Activated CD4-positive, alpha-beta T cell treated with anti-CD3 and anti-CD28 coated beads, Interleukin-2, amount 10 ng/mL, durations not matched to agents 7 days and 5 days (primary cell): ENCODE results near the gene PCED1B. TPM values are rescaled to one million over a fixed set of nuclear protein-coding genes. Genes with fewer than 3 reads are reported as not detected.

Source experiments
- CTCF ChIA-PET: fragments of 350-600 bp; sonication (Branson Sonifier 250); formaldehyde crosslinking; loops from one replicate; lab custom pipeline; 2021; ENCODE audit warnings: antibody characterized with exemption; lab: Charles Lee
- POLR2A ChIA-PET: fragments of 350-600 bp; sonication (Branson Sonifier 250); formaldehyde crosslinking; loops from one replicate; lab custom pipeline; 2021; ENCODE audit warnings: antibody characterized with exemption; lab: Charles Lee
- DNase-seq: peaks from one replicate; pipeline ENCODE4 v3.0.0-alpha.2; 2020
- H3K27ac Mint-ChIP-seq: one replicate; pipeline ENCODE4 v1.8.0; 2021; ENCODE audit warnings: mild to moderate bottlenecking, moderate library complexity, mixed read lengths
- H3K27me3 Mint-ChIP-seq: one replicate; pipeline ENCODE4 v1.8.0; 2021; ENCODE audit warnings: mixed read lengths
- H3K36me3 Mint-ChIP-seq: one replicate; pipeline ENCODE4 v1.8.0; 2021; ENCODE audit warnings: low read depth, mixed read lengths
- H3K4me1 Mint-ChIP-seq: one replicate; pipeline ENCODE4 v1.8.0; 2021; ENCODE audit warnings: mixed read lengths
- H3K4me3 Mint-ChIP-seq: one replicate; pipeline ENCODE4 v1.8.0; 2021; ENCODE audit warnings: mild to moderate bottlenecking, moderate library complexity, mixed read lengths
- H3K9me3 Mint-ChIP-seq: one replicate; pipeline ENCODE4 v1.8.0; 2021; ENCODE audit warnings: mixed read lengths
- total RNA-seq, 2 experiments: library from RNA; stranded (reverse); gene quantifications; one replicate each; pipeline ENCODE4 v1.2.3, GENCODE V29; 2021

PCED1B gene
- total RNA-seq, 2 experiments from 2014 or later, result 58.7 to 59.7 TPM

DNA sequence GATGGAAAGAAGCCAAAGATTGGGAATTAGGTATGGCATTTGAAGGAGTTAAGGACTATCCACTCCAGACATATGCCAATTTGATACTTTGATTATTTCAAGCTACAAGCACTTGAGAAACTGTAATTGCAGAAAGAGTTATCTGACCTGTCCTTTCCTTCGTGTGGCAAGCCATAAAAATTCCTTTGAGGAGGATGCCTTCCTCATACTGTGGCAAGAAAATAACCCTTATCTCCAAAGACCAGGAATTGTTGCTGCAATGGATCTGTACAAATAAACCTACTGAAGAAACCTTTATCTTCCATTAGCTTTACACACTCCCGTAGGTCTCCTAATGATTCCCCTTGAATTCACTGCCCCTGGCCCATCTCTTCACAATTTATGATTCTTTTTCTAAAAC is 165.4 kb downstream of the PCED1B start:
- Mint-ChIP-seq H3K4me1 (peaks cover 11% of the 10 kb centered on the region), H3K9me3 (peaks cover 4% of the 10 kb centered on the region), H3K36me3 (peaks cover 46% of the 10 kb centered on the region), H3K4me3 (no peak overlapping the region), H3K27ac (no peak overlapping the region), H3K27me3 (no peaks in the 10 kb centered on the region)
- CTCF ChIA-PET, result interaction anchor here (0.9 to 1.3 kb wide), 4 partner anchors 8 to 153 kb away, joined by 3 to 4 read pairs (median 3); no protein-coding TSS in a partner anchor
- POLR2A ChIA-PET, result no interaction called here
- no peak for DNase-seq

- Mint-ChIP-seq H3K4me1 (peaks cover 11% of the 10 kb centered on the region), H3K9me3 (peaks cover 11% of the 10 kb centered on the region), H3K4me3 (no peak overlapping the region), H3K36me3 (peaks cover 48% of the 10 kb centered on the region), H3K27ac (no peak overlapping the region), H3K27me3 (no peaks in the 10 kb centered on the region)
- ChIA-PET POLR2A (no interaction called here), CTCF (interaction anchor here (0.6 to 1.3 kb wide), 4 partner anchors 8 to 152 kb away, joined by 3 to 5 read pairs (median 4); no protein-coding TSS in a partner anchor)
- DNase-seq, result no peak
Observed at GRCh38 chr12:47245623-47246022, 166.2 kb downstream of the PCED1B start.

GRCh38 chr12:47247418-47247817 is 168.0 kb downstream of the PCED1B start:
- H3K36me3 Mint-ChIP-seq, result peaks cover 53% of the 10 kb centered on the region
- peaks cover 4% of the 10 kb centered on the region for H3K4me1 Mint-ChIP-seq

GRCh38 chr12:47249082-47249481 is 169.7 kb downstream of the PCED1B start:
- CTCF ChIA-PET, result no interaction called here
- no peak for DNase-seq
- no peaks in the 10 kb centered on the region for H3K27me3 Mint-ChIP-seq
- peaks cover 13% of the 10 kb centered on the region for H3K4me1 Mint-ChIP-seq
- H3K27ac Mint-ChIP-seq, result no peak overlapping the region
- H3K36me3 Mint-ChIP-seq, result peaks cover 60% of the 10 kb centered on the region
- POLR2A ChIA-PET, result no interaction called here
- peaks cover 32% of the 10 kb centered on the region for H3K9me3 Mint-ChIP-seq
- no peak overlapping the region for H3K4me3 Mint-ChIP-seq

More at GRCh38 chr12:47247418-47247817, 168.0 kb downstream of the PCED1B start:
- no peak for DNase-seq
- no peak overlapping the region for H3K27ac Mint-ChIP-seq
- CTCF ChIA-PET, result no interaction called here
- POLR2A ChIA-PET, result no interaction called here
- no peak overlapping the region for H3K4me3 Mint-ChIP-seq
- peaks cover 24% of the 10 kb centered on the region for H3K9me3 Mint-ChIP-seq
- no peaks in the 10 kb centered on the region for H3K27me3 Mint-ChIP-seq

DNA sequence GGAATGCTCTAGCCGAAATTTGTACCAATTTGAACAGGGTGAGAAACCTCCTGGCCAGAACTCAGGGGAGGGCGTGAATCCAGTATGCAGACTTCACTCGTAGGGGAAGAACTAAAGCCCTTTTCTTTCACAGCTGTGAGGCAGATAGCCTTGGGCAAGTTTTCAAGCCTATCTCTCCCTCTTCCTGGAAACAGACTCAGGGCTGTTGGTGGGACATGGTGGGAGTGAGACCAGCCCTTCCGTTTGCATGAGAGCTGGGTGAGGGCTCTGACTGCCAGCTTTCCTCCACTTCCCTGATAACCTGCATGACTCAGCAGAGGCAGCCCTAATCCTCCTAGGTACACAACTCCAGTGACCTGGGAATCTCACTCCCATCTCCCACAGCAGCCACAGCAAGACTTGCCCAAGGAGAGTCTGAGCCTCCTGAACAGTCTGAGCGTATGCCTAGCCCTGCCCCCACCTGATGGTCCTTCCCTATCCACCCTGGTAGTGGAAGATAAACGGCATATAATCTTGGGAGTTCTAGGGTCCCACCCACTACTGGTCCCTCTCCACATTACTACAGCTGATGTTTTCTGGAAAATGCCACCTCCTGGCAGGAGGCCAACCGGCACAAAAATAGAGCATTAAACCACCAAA is 170.4 kb downstream of the PCED1B start:
- H3K36me3 Mint-ChIP-seq, result peaks cover 60% of the 10 kb centered on the region
- H3K27ac Mint-ChIP-seq, result no peak overlapping the region
- POLR2A ChIA-PET, result no interaction called here
- H3K4me3 Mint-ChIP-seq, result no peak overlapping the region
- peaks cover 13% of the 10 kb centered on the region for H3K4me1 Mint-ChIP-seq
- H3K27me3 Mint-ChIP-seq, result no peaks in the 10 kb centered on the region
- peaks cover 34% of the 10 kb centered on the region for H3K9me3 Mint-ChIP-seq
- CTCF ChIA-PET, result interaction anchor here (1.1 kb wide), 1 partner anchor 17 kb away, joined by 3 read pairs; no protein-coding TSS in a partner anchor
- DNase-seq, result no peak

DNA sequence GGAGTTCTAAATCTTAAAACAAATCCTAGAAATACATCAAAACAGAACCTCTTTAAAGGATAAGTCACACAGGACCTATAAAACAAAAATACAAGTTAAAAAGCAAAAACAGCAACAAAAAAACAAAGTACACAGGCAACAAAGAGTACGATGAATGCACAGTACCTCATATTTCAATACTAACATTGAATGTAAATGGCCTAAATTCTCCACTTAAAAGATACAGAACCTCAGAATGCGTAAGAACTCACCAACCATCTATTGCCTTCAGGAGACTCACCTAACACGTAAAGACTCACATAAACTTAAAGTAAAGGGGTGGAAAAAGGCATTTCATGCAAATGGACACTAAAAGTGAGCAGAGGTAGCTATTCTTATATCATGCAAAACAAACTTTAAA is 172.5 kb downstream of the PCED1B start:
- Mint-ChIP-seq H3K4me1 (peaks cover 13% of the 10 kb centered on the region), H3K27ac (peak overlapping the region; percentile 27), H3K36me3 (peaks cover 65% of the 10 kb centered on the region), H3K9me3 (peaks cover 43% of the 10 kb centered on the region), H3K4me3 (no peak overlapping the region), H3K27me3 (no peaks in the 10 kb centered on the region)
- CTCF ChIA-PET, result interaction anchor here (1.7 kb wide), 1 partner anchor 146 kb away, joined by 6 read pairs; no protein-coding TSS in a partner anchor
- no peak for DNase-seq
- POLR2A ChIA-PET, result no interaction called here

DNA sequence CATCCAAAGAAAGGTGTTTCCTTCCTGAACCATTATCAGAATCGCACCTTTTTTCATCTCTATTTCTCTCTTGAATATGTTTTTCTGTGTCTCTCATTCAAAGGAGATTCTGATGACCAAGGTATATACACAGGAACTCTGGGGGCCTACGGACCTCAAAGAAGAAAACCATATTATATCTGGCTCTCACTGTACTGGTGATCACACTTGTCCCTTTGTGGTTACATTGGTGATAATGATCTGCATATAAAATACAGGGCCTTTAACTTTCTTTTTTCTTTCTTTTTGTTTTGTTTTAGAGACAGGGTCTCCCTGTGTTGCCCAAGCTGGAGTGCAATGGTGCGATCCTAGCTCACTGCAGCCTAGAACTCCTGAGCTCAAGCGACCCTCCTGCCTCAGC is 185.5 kb downstream of the PCED1B start:
- Mint-ChIP-seq H3K4me3 (no peak overlapping the region), H3K27me3 (no peaks in the 10 kb centered on the region), H3K36me3 (peaks cover 16% of the 10 kb centered on the region), H3K4me1 (peaks cover 28% of the 10 kb centered on the region), H3K9me3 (peaks cover 12% of the 10 kb centered on the region), H3K27ac (no peak overlapping the region)
- CTCF ChIA-PET, result interaction anchor here (1.8 kb wide), 1 partner anchor 13 kb away, joined by 4 read pairs; no protein-coding TSS in a partner anchor
- DNase-seq, result no peak
- POLR2A ChIA-PET, result no interaction called here

DNA sequence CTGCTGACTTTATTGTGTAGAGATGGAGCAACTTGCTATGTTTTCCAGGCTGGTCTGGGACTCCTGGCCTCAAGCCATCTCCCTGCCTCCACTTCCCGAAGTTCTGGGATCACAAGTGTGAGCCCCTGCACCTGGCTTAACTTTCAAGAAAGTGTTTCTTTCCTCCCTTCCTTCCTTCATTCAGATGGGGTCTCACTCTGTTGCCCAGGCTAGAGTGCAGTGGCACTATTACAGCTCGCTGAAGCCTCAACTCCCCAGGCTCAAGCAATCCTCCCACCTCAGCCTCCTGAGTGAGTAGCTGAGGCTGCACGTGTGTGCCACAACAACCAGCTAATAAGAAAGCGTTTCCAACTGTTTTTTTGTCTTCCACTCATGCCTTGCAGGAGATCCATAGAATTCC is 186.0 kb downstream of the PCED1B start:
- H3K27me3 Mint-ChIP-seq, result no peaks in the 10 kb centered on the region
- H3K9me3 Mint-ChIP-seq, result peaks cover 12% of the 10 kb centered on the region
- no peak overlapping the region for H3K27ac Mint-ChIP-seq
- H3K4me1 Mint-ChIP-seq, result peaks cover 29% of the 10 kb centered on the region
- DNase-seq, result no peak
- peaks cover 15% of the 10 kb centered on the region for H3K36me3 Mint-ChIP-seq
- ChIA-PET CTCF (interaction anchor here (1.8 kb wide), 1 partner anchor 13 kb away, joined by 4 read pairs; no protein-coding TSS in a partner anchor), POLR2A (no interaction called here)
- H3K4me3 Mint-ChIP-seq, result no peak overlapping the region

GRCh38 chr12:47267571-47267970 is 188.2 kb downstream of the PCED1B start:
- ChIA-PET CTCF (interaction anchor here (0.7 to 3.3 kb wide), 5 partner anchors 9 to 235 kb away, joined by 3 to 13 read pairs (median 3); no protein-coding TSS in a partner anchor), POLR2A (no interaction called here)
- no peaks in the 10 kb centered on the region for H3K27me3 Mint-ChIP-seq
- no peak overlapping the region for H3K4me3 Mint-ChIP-seq
- peaks cover 10% of the 10 kb centered on the region for H3K9me3 Mint-ChIP-seq
- no peak for DNase-seq
- peaks cover 15% of the 10 kb centered on the region for H3K36me3 Mint-ChIP-seq
- H3K4me1 Mint-ChIP-seq, result peaks cover 49% of the 10 kb centered on the region
- H3K27ac Mint-ChIP-seq, result no peak overlapping the region

DNA sequence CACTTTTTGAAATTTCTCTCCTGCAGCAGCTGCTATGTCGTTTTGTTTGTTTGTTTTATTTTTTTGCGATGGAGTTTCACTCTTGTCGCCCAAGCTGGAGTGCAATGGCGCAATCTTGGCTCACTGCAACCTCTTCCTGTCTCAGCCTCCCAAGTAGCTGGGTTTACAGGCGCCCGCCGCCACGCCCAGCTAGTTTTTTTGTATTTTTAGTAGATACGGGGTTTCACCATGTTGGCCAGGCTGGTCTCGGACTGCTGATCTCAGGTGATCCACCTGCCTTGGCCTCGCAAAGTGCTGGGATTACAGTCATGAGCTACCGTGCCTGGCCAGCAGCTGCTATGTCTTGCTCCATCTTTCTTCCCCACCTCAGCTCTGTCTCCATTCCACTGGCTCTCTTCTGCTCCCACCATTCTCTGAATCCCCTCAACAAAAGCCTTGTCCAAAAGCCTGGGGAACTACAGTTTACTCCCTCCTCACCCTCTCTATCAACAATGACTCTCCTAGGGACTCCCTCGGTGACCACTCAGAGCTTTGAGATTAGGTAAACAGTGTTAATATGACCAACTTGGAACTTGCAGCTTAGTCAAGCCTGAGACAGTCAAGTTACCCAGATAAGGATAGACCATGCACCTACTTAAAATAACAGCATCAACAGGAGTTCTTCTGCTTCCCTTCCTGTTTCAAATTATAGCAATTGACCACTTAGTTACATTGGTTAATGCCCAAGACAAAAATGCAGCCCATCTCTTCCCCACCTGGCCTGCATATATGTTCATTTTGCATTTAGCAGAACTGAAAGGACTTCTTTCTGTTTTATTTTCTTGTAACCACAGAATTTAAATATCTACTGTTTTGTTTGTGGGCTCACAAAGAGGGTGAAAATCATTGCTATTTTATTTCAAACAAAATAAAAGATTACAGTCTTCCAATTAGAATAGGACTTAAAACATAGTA is 189.4 kb downstream of the PCED1B start:
- H3K36me3 Mint-ChIP-seq, result peaks cover 15% of the 10 kb centered on the region
- DNase-seq, result no peak
- H3K27me3 Mint-ChIP-seq, result no peaks in the 10 kb centered on the region
- H3K4me1 Mint-ChIP-seq, result peaks cover 58% of the 10 kb centered on the region
- H3K27ac Mint-ChIP-seq, result no peak overlapping the region
- no peak overlapping the region for H3K4me3 Mint-ChIP-seq
- ChIA-PET POLR2A (no interaction called here), CTCF (interaction anchor here (1.0 to 3.3 kb wide), 5 partner anchors 8 to 236 kb away, joined by 3 to 13 read pairs (median 3); no protein-coding TSS in a partner anchor)
- H3K9me3 Mint-ChIP-seq, result peaks cover 10% of the 10 kb centered on the region

DNA sequence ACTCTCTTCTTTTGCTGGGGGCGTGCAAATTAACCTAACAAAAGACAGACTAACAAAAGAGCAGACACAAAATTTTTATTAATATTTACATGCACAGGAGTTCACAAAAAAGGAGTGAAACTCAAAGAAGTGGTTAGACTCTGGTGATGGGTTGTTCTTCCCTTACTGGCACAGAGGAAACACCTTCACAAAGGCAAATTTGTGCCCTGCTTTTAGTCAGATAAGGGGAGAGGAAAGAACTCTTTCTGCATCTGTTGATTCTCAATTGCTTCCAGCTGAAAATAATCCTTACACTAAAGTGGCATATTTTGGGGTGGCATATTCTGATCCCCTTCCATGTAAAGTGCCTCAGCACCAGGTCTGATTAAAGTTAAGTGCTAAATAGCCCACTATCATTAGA is 190.5 kb downstream of the PCED1B start:
- Mint-ChIP-seq H3K27me3 (no peaks in the 10 kb centered on the region), H3K27ac (no peak overlapping the region), H3K4me3 (no peak overlapping the region), H3K9me3 (peaks cover 9% of the 10 kb centered on the region), H3K36me3 (peaks cover 11% of the 10 kb centered on the region), H3K4me1 (peaks cover 61% of the 10 kb centered on the region)
- no peak for DNase-seq
- ChIA-PET POLR2A (no interaction called here), CTCF (interaction anchor here (1.0 to 3.3 kb wide), 2 partner anchors 11 to 198 kb away, joined by 3 to 13 read pairs; no protein-coding TSS in a partner anchor)

- Mint-ChIP-seq H3K27ac (peak overlapping the region; percentile 74), H3K4me1 (peaks cover 70% of the 10 kb centered on the region), H3K27me3 (no peaks in the 10 kb centered on the region), H3K36me3 (peaks cover 9% of the 10 kb centered on the region), H3K4me3 (no peak overlapping the region), H3K9me3 (peaks cover 10% of the 10 kb centered on the region)
- CTCF ChIA-PET, result interaction anchor here (1.0 to 3.3 kb wide), 2 partner anchors 12 to 200 kb away, joined by 3 to 13 read pairs; no protein-coding TSS in a partner anchor
- peak; percentile 23 for DNase-seq
- POLR2A ChIA-PET, result interaction anchor here (0.7 kb wide), 1 partner anchor 1543 kb away, joined by 3 read pairs; no protein-coding TSS in a partner anchor
Observed at GRCh38 chr12:47270782-47271664, 191.6 kb downstream of the PCED1B start.
